HG03565 (cell line): ENCODE results near the gene CIT.
"Not testable (repeated sequence)": the region's sequence is repeated elsewhere in the genome, so short reads cannot be mapped to it uniquely, and the experiment has no call there.

ENCODE experiments used
- ATAC-seq: cut with Tn5 transposase; IDR thresholded peaks from one replicate; pipeline ENCODE4 v1.9.1; 2021; ENCODE audit warnings: mild to moderate bottlenecking, moderate library complexity; ENCODE audit not compliant: unreplicated experiment

CIT gene

GRCh38 chr12:119710374-119710964 is 166.7 kb downstream of the CIT start:
- ATAC-seq = no peak

GRCh38 chr12:119706427-119706826 is 170.7 kb downstream of the CIT start:
- not testable (repeated sequence) for ATAC-seq

GRCh38 chr12:119705182-119705581 is 171.9 kb downstream of the CIT start:
- no peak for ATAC-seq

- no peak for ATAC-seq
Observed at GRCh38 chr12:119704065-119704747, 172.9 kb downstream of the CIT start.

- ATAC-seq = no peak
Observed at GRCh38 chr12:119700078-119700477, 177.0 kb downstream of the CIT start.

GRCh38 chr12:119699199-119699760 is 177.8 kb downstream of the CIT start:
- ATAC-seq = no peak

GRCh38 chr12:119696943-119697342 is 180.2 kb downstream of the CIT start:
- no peak for ATAC-seq

GRCh38 chr12:119695034-119695433 is 182.1 kb downstream of the CIT start:
- no peak for ATAC-seq

GRCh38 chr12:119694111-119694510 is 183.0 kb downstream of the CIT start:
- no peak for ATAC-seq

GRCh38 chr12:119693511-119693910 is 183.6 kb downstream of the CIT start:
- ATAC-seq = no peak

GRCh38 chr12:119692997-119693396 is 184.1 kb downstream of the CIT start:
- ATAC-seq = no peak

GRCh38 chr12:119692410-119692809 is 184.7 kb downstream of the CIT start:
- ATAC-seq = no peak

- ATAC-seq = no peak
Observed at GRCh38 chr12:119691202-119691810, 185.8 kb downstream of the CIT start.

GRCh38 chr12:119689935-119690500 is 187.1 kb downstream of the CIT start:
- ATAC-seq = no peak

GRCh38 chr12:119687879-119688278 is 189.2 kb downstream of the CIT start:
- ATAC-seq = no peak

GRCh38 chr12:119687406-119687805 is 189.7 kb downstream of the CIT start:
- ATAC-seq = no peak

GRCh38 chr12:119686776-119687175 is 190.3 kb downstream of the CIT start:
- ATAC-seq = no peak

GRCh38 chr12:119686355-119686754 is 190.8 kb downstream of the CIT start:
- ATAC-seq = no peak

GRCh38 chr12:119685375-119685774 is 191.7 kb downstream of the CIT start:
- no peak for ATAC-seq

GRCh38 chr12:119684711-119685369 is 192.3 kb downstream of the CIT start:
- ATAC-seq = no peak

- no peak for ATAC-seq
Observed at GRCh38 chr12:119683816-119684215, 193.3 kb downstream of the CIT start.
